Umbilical cord (tissue), 2 donors: ENCODE data around the gene TMEM51. TPM values are rescaled to one million over a fixed set of nuclear protein-coding genes. Genes with fewer than 3 reads are reported as not detected.

Experiments used
- DNase-seq: peaks from one replicate; pipeline ENCODE4 v3.0.0-alpha.2; 2015; ENCODE audit warnings: low spot score
- total RNA-seq: library from RNA; depleted of rRNA; stranded (reverse); fragments of >200 nt; gene quantifications from one replicate; pipeline ENCODE4 v1.2.3, GENCODE V29; 2014; ENCODE audit warnings: low replicate concordance; ENCODE audit not compliant: insufficient read depth

The TMEM51 gene
- total RNA-seq, 1 donor from 2014 or later, result 11.3 TPM

DNA sequence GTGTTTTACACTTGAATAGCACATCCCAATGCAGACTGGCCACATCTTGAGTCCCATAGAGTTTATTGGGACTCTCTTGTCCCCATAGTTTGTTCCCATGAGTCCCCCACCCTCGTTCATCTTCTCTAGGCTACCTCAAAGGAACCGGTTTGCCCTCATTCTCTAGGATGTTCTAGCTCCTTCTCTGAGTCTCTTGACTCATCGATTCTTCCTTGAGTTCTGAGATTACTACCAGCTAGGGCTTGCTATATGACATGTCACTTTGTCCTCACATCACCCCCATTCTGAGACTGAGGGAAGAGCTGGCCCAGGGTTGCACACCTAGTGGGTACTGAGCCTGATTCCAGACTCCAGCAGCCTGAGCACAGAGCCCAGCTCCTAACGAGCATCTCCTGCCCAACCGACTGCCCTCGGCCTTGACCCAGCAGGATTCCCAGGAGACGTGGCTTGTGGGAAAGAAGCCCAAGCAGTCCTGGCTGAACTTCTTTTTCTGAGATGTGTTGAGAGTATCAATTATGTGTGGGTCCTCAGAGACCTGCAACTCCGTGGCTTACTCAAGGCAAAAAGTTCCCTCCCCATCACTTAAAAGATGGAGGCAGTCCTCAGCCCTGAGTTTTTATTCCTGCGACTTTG is 42.0 kb downstream of the TMEM51 start:
- no peak for DNase-seq

DNA sequence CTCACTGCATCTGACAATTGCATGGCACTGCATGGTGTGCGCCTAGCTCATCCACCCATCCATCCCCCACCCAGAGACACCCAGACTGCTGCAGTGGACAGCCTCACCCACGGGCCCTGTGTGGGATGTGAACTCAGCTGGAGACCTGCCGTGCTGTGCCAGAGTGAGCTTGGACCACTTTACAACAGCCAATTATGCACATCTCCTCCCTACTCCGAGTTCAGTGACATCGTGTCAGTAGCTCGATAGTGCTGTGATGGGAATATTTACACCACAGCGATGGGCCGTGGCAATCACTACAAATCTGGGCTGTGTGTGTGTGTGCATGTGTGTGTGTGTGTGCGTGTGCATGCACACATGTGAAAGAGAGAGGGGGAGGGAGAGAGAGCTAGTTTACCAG is 42.5 kb downstream of the TMEM51 start:
- no peak for DNase-seq

DNA sequence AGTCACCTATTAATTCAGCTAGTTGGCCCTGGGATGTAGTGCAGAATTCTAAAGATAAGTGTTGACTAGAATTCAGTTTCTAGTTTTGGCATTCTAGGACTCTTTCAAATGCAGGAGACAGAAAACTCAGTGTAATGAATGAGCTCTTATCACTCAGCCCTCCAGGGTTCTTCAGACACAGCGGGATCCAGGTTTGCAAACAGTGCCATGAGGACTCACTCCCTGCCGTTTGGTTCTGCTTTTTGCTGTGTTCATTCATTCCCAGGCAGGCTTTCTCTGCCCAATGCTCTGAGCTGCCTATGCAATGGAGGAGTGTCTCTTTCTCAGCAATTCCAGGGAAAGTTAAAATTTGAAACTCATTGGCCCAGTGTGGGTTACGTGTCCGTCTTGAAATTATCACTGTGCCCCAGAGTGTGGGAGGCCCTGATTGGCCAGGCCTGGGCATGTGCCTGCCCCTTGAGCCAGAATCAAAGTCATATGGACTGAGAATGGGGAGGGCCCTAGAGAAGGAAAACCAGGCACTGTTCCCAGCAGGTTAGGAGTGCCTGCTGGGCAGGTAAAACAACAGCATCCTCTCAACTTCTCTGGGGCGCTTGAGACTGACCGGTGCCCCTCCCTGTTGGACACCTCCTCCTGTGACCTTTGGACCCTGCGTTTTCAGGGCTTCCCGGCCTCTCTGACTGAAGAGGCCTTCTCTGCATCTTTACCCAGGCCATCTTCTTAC is 43.4 kb downstream of the TMEM51 start:
- no peak for DNase-seq

DNA sequence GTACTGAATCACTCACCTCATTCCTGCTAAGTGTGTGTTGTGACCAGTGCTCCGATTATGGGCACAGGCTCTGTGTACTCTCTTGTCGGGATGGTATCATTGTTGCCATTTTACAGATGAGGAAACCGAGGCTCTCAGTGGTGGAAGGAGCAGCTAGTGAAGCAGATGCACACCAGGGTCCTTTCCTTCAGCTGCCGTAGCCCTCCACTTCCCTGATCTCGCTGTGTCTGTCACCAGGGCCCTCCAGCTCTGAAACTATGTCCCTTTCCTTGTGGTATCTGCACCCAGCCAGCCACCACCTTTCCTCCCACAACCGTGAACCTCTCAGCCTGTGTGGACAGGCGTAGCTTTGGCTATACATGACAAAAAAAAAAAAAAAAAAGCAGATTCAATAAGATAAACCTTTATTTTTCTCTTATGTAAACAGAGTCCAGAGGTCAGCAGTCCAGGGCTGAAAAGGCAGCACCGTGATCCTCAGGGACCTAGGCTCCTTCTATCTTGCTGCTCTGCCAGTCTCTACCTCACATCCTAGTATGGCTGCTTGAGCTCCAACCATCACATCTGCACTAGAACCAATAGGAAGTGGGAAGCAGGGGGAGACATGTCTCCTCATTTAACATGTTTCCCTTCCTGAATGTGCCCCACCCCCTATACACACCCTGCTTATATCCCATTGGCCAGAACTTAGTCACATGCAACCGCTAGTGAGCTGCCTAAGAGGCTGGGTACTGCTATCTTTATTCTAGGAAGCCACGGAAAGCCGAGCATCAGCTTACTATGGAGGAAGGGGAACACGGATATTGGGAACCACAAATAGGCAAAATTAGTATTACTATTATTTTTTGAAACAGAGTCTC is 44.3 kb downstream of the TMEM51 start:
- DNase-seq, result no peak

DNA sequence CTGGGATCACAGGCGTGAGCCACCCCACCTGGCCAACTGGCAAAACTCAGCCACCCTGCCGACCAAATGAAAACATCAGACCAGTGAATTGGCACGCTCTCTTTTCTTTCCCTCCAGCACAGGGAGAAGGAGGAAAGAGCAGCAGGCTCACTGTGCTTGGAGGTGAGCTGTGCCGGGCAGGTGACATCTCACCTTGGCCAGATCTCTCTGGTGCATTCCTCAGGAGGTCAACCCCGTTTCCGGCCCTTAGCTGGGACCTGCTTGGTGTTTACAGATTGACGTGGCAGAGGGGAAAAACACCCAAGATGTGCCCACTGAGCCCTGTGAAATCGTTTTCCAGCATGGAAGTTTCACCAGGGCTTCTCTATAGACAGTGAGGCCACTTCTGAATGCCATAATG is 45.1 kb downstream of the TMEM51 start:
- DNase-seq, result no peak

- DNase-seq, result no peak
Observed at GRCh38 chr1:15201221-15201620, 47.7 kb downstream of the TMEM51 start.

DNA sequence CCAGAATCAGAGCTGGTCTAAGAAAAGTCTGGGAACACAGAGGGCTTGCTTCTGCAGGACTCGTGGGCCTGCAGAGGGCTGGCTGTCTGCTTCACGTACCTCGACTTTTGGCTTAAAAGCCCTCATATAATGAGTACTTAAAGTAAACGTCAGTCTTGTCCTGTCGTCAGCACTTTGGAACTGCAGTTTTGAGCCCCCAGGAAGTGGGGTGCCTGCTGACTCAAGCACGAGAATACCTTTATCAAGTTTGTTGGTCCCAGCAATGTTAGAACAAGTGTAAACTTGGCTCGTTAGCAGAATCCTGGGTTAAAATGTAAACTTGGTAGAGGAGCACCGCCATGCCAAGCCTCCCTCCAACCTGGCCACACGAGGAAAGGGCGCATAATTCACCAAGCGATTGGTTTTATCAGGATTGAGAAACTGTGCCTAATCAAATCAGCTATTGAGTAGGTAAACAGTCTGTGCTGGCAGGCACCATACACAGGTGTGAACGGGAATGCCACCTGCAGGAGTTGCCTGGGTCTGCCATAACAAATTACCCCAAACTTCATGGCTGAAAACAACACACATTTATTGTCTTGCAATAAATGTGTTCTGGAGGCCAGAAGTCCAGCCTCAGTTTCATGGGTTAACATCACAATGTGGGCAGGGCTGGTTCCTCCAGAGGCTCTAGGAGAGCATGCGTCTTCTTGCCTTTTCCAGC is 48.5 kb downstream of the TMEM51 start:
- peak; percentile 46 for DNase-seq

- no peak for DNase-seq
Observed at GRCh38 chr1:15204931-15205330, 51.4 kb downstream of the TMEM51 start.

- DNase-seq, result no peak
Observed at GRCh38 chr1:15205586-15206346, 52.2 kb downstream of the TMEM51 start.

GRCh38 chr1:15206418-15207030 is 53.0 kb downstream of the TMEM51 start:
- no peak for DNase-seq

- no peak for DNase-seq
Observed at GRCh38 chr1:15207031-15207828, 53.7 kb downstream of the TMEM51 start.

GRCh38 chr1:15207829-15208429 is 54.4 kb downstream of the TMEM51 start:
- DNase-seq, result no peak

- no peak for DNase-seq
Observed at GRCh38 chr1:15210651-15211375, 57.3 kb downstream of the TMEM51 start.

GRCh38 chr1:15211424-15211823 is 57.9 kb downstream of the TMEM51 start:
- no peak for DNase-seq

GRCh38 chr1:15212216-15212953 is 58.8 kb downstream of the TMEM51 start:
- no peak for DNase-seq

DNA sequence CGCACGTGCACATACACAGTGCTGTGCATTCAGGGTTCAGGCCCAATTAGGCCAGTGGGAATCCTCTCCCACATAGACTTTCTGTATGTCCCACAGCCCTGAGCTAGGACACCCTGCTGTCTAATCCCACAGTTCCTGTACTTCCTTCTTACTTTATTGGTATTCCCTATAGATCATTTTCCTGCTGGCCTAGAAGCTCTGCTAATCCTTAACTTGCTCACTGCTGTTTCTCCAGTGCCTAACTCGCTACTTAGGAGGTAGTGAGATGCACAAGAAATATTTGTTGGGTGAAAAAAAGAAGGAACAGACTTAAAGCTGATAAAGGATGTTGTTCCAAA is 59.4 kb downstream of the TMEM51 start:
- no peak for DNase-seq

DNA sequence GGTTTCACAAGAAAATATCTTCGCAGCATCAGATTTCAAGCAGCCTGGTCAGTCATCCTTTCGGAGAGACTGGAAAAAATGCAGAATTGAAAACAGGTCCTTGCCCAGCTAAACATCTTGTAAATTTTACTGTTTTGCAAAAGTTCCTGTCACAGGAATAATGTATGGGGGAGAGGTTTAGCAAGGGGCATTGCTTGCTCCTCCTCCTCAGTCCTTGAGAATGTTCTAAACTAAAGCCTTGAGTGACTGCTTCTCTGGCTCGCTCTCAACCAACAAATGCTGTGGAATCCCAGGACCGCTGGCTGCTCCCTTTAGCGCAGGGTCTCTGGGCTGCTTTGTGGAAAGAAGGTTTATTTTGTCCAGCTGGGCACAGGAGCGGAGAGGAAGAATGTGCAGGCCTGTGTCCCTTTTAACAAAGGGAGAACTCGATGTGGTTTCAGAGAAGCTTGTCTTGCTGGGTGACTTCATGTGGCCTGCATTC is 59.8 kb downstream of the TMEM51 start:
- DNase-seq, result peak; percentile 90

GRCh38 chr1:15214527-15214926 is 61.0 kb downstream of the TMEM51 start:
- DNase-seq, result peak; percentile 91
